HEK293T (cell line): ENCODE data around the gene CNR1.

Source experiments
- CTBP1 ChIP-seq: fragments of 450-650 bp; IDR thresholded peaks from 2 replicates; pipeline ENCODE4 v1.6.1; 2016; ENCODE audit warnings: borderline replicate concordance
- ELF4 ChIP-seq: fragments of 450-650 bp; IDR thresholded peaks from 2 replicates; pipeline ENCODE4 v1.6.1; 2017; ENCODE audit warnings: antibody characterized with exemption
- FOXK2 ChIP-seq: fragments of 450-650 bp; IDR thresholded peaks from 2 replicates; pipeline ENCODE4 v1.6.1; 2016; ENCODE audit warnings: mild to moderate bottlenecking
- NFRKB ChIP-seq: fragments of 450-650 bp; IDR thresholded peaks from 2 replicates; pipeline ENCODE4 v1.6.1; 2016; ENCODE audit warnings: mild to moderate bottlenecking, moderate library complexity
- SP1 ChIP-seq: fragments of 450-650 bp; IDR thresholded peaks from 2 replicates; pipeline ENCODE4 v1.6.1; 2017

DNA sequence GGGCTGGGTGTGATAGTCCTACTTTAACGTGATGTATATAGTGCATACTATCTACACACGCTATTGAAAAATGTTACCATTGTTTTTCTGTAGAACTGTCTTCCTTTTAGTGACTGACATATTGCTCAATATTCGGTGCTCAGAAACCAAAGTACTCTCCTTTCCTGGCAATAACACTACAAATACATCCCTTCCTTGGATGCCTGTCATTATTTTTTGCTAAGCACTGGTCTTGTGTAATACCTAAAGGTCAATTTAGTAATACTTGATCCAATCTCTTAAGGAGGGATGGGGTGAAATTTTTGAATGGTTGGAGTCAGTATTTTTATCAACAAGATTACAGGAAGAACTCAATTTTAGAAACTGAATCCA, 23.9 kb downstream of the CNR1 start:
- TF ChIP-seq SP1 = no peak
- TF ChIP-seq FOXK2 = no peak
- no peak for TF ChIP-seq ELF4
- TF ChIP-seq NFRKB = no peak
- no peak for TF ChIP-seq CTBP1
